Stimulated activated CD4-positive, alpha-beta T cell treated with anti-CD3 and anti-CD28 coated beads, TNF-alpha, amount 100 ng/mL, for 4 hours (primary cell): Measurements from ENCODE around the gene RNU6-1.

Experiments used
- DNase-seq, 3 experiments: peaks; one replicate each; pipeline ENCODE4 v3.0.0-alpha.2; 2020; ENCODE audit warnings: low read depth in 3 of 3

RNU6-1 gene

GRCh38 chr15:67801142-67801541 lies 38.7 kb downstream of the RNU6-1 start:
- DNase-seq, result no peak

- DNase-seq, result no peak
Measured at GRCh38 chr15:67799801-67800205, 40.0 kb downstream of the RNU6-1 start.

- DNase-seq, result no peak
Measured at GRCh38 chr15:67796196-67797127, 43.4 kb downstream of the RNU6-1 start.

- peak in 1 of 3 experiments; percentile 13 for DNase-seq
Measured at GRCh38 chr15:67794832-67795574, 44.8 kb downstream of the RNU6-1 start.

- no peak for DNase-seq
Measured at GRCh38 chr15:67792250-67792942, 47.4 kb downstream of the RNU6-1 start.

GRCh38 chr15:67790610-67791319 lies 49.1 kb downstream of the RNU6-1 start:
- DNase-seq, result no peak
